Stomach (tissue), 9 donors: ENCODE measurements around the gene PFKM. TPM values are rescaled to one million over a fixed set of nuclear protein-coding genes. Genes with fewer than 3 reads are reported as not detected.

Experiments
- DNase-seq, 2 donors: peaks; one replicate each; pipeline versions ENCODE4 v3.0.0 to v3.0.0-alpha.2; 2013 to 2019
- H3K27ac ChIP-seq, 5 donors: fragments of 200-600 bp in 4 of 5; sonication (generic) in 4 of 5; one replicate each; pipeline ENCODE4 v1.5.1; 2013 to 2019; ENCODE audit warnings: mild to moderate bottlenecking in 1 of 5, moderate library complexity in 1 of 5
- H3K27me3 ChIP-seq, 3 donors: fragments of 200-600 bp; sonication (generic); one replicate each; pipeline ENCODE4 v1.5.1; 2017 to 2019; ENCODE audit warnings: mixed run types in 1 of 3
- H3K36me3 ChIP-seq, 4 donors: fragments of 200-600 bp; sonication (generic); 1 replicate in 3 of 4; 2 replicates in 1 of 4; pipeline ENCODE4 v1.5.1; 2016 to 2019
- H3K4me1 ChIP-seq, 4 donors: fragments of 200-600 bp; sonication (generic); one replicate each; pipeline ENCODE4 v1.5.1; 2016 to 2019
- H3K4me3 ChIP-seq, 4 donors: fragments of 200-600 bp; sonication (generic) in 3 of 4; one replicate each; pipeline ENCODE4 v1.5.1; 2016 to 2019; ENCODE audit warnings: mild to moderate bottlenecking in 1 of 4
- H3K9me3 ChIP-seq, 4 donors: fragments of 200-600 bp; sonication (generic); one replicate each; pipeline ENCODE4 v1.5.1; 2016 to 2019
- CTCF ChIP-seq, 7 experiments: fragments of 450-650 bp in 4 of 7; fragments of 200-600 bp in 3 of 7; sonication (generic) in 3 of 7; IDR thresholded peaks; one replicate each; pipeline ENCODE4 v1.5.1; 2016 to 2019; ENCODE audit warnings: antibody characterized with exemption in 7 of 7, control low read depth in 2 of 7, mild to moderate bottlenecking in 1 of 7
- EP300 ChIP-seq: sonication (generic); formaldehyde crosslinking; IDR thresholded peaks from one replicate; pipeline ENCODE4 v1.6.1; 2017; ENCODE audit warnings: antibody characterized with exemption
- POLR2A ChIP-seq, 4 donors: fragments of 450-650 bp; IDR thresholded peaks; one replicate each; pipeline ENCODE4 v1.6.1; 2016; ENCODE audit warnings: antibody characterized with exemption in 4 of 4, control low read depth in 2 of 4, mild to moderate bottlenecking in 1 of 4, moderate library complexity in 1 of 4
- POLR2AphosphoS5 ChIP-seq, 3 donors: sonication (generic); formaldehyde crosslinking; IDR thresholded peaks; one replicate each; pipeline ENCODE4 v1.6.1; 2016; ENCODE audit warnings: antibody characterized with exemption in 3 of 3
- WGBS, 5 donors: extraction: QIAGEN DNeasy Blood & Tissue Kit in 3 of 5; methylation state at CpG; one replicate each; pipeline versions ENCODE4 v1.1.5 to v1.1.7; 2013 to 2018; 5-methylcytosine and 5-hydroxymethylcytosine counted together
- intact Hi-C: fragments of 100-400 bp; cut with DNase I; formaldehyde crosslinking; loops from one replicate; pipeline ENCODE4 v1.15.1; 2023; ENCODE audit warnings: low total_unique reads
- polyA plus RNA-seq, 3 donors: library from polyadenylated mRNA; stranded (reverse); fragments of 200-250 nt; gene quantifications; one replicate each; pipeline ENCODE4 v1.2.3, GENCODE V29; 2013
- total RNA-seq, 5 donors: library from RNA; depleted of rRNA; stranded (reverse); fragments of >200 nt; gene quantifications; one replicate each; pipeline versions ENCODE4 v1.1.0 to v1.2.3, GENCODE V29; 2014 to 2016
- donor health status: healthy with polysubstance abuse.
- donor health status: Bipolar disorder and iron deficiency.
- donor health status: healthy.

PFKM gene
- total and polyA plus RNA-seq, 8 donors, result 9.3 to 57.1 (median 17.7) TPM

GRCh38 chr12:48115957-48116356, 3.2 kb upstream of the PFKM start:
- DNase-seq, result no peak
- no peak overlapping the region for H3K27ac ChIP-seq
- no peaks in the 10 kb centered on the region for H3K9me3 ChIP-seq
- H3K4me3 ChIP-seq, result no peak overlapping the region
- H3K4me1 ChIP-seq, result peaks cover 4 to 26% (median 16%) of the 10 kb centered on the region in 4 donors
- intact Hi-C loops, result no loop called here
- H3K27me3 ChIP-seq, result no peaks in the 10 kb centered on the region
- H3K36me3 ChIP-seq, result no peaks in the 10 kb centered on the region
- no peak for TF ChIP-seq EP300
- TF ChIP-seq POLR2A (IDR thresholded peaks at IDR 0.05), result no peak
- TF ChIP-seq CTCF (IDR thresholded peaks at IDR 0.05), result no peak
- TF ChIP-seq POLR2AphosphoS5 (IDR thresholded peaks at IDR 0.05), result no peak
- WGBS, 5 donors, result 85 to 100% (median 95%) methylated on average over 1 of the region's 1 CpG

DNA sequence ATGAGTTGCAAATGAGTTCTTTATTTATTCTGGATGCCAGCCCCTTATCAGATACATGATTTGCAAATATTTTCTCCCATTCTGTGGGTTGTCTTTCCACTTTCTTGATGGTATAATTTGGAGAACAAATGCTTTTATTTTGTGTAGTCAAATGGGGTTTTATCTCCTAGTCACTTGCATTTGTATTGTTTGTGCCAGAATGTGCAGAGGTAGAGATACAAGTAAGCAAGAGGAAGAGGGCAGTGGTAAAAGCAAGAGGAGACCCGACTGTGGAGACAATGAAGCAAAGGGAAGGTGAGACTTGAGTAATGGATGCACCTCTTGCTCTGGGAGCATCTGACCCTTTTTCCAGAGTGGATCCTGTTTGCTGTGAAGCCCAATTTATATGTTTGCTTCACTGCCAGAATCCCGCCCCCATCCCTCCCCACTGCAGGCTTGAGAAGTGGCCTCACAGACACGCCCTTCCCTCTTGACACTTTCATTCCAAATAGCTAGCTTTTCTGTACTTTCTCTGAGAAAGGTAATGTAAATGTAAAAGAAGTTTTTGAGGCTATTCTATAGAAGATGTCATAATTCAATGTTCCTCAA, 786 bp upstream of the PFKM start:
- TF ChIP-seq POLR2A (IDR thresholded peaks at IDR 0.05), result no peak
- no peak for TF ChIP-seq CTCF (IDR thresholded peaks at IDR 0.05)
- no peak for TF ChIP-seq EP300
- TF ChIP-seq POLR2AphosphoS5 (IDR thresholded peaks at IDR 0.05), result no peak
- no peaks in the 10 kb centered on the region for H3K9me3 ChIP-seq
- H3K27me3 ChIP-seq, result no peaks in the 10 kb centered on the region
- H3K27ac ChIP-seq, result peak overlapping the region in 1 of 5 donors; percentile 82
- H3K4me1 ChIP-seq, result peaks cover 4 to 31% (median 16%) of the 10 kb centered on the region in 4 donors
- H3K4me3 ChIP-seq, result peak overlapping the region; percentile 65 to 88 (median 70)
- intact Hi-C loops, result no loop called here
- 15 to 30% (median 24%) methylated on average over 3 of the region's 3 CpGs for WGBS, 5 donors
- DNase-seq, result peak in 1 of 2 donors; percentile 31
- H3K36me3 ChIP-seq, result peaks cover under 1 to 9% (median 8%) of the 10 kb centered on the region in 4 donors

DNA sequence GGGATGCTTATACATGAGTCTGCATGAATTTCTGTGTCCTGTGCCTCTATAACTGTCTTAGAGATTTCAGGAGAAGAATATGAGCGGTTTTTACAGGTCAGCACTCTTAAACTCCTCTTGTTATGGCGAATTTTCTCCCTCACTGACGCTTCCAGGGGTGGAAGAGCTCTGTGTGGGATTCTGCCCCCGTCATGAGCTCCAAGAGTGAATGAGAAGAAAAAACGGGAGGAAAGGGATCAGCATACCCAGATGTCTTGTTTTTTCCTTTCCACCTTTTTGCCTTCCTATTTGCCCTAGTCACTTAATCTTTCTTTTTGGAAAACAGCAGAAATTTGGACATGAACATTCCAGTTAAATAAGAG, 651 bp downstream of the PFKM start:
- peak overlapping the region in 4 of 5 donors; percentile 45 to 82 (median 71) for H3K27ac ChIP-seq
- intact Hi-C loops, result no loop called here

DNA sequence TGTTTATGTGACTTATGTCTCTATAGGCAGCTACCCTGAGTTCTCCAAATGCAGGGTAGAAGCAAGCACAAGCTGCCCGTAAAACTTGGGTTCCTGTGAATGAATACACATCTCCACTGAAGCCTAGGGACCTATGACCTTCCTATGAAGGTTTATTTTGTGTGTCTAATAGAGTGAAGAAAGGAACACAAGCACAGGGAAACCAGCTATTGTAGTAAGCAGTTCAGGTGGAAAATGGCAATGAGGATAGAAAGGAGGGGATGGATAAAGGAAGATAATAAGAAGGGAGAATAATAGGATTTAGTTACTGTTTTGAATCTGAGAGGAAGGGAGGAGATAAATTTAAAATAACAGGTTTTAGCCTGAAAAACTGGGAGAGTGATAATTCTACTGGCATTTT, 2.4 kb downstream of the PFKM start:
- peaks cover 4 to 36% (median 28%) of the 10 kb centered on the region in 4 donors for H3K36me3 ChIP-seq
- H3K9me3 ChIP-seq, result no peaks in the 10 kb centered on the region
- TF ChIP-seq POLR2AphosphoS5 (IDR thresholded peaks at IDR 0.05), result no peak
- TF ChIP-seq CTCF (IDR thresholded peaks at IDR 0.05), result no peak
- TF ChIP-seq EP300, result no peak
- no peak for TF ChIP-seq POLR2A (IDR thresholded peaks at IDR 0.05)
- no peak overlapping the region for H3K27ac ChIP-seq
- H3K4me1 ChIP-seq, result peaks cover 4 to 31% (median 16%) of the 10 kb centered on the region in 4 donors
- H3K4me3 ChIP-seq, result no peak overlapping the region
- no peaks in the 10 kb centered on the region for H3K27me3 ChIP-seq
- WGBS, 5 donors, result 87 to 97% (median 93%) methylated on average over 1 of the region's 1 CpG
- no peak for DNase-seq
- intact Hi-C loops, result no loop called here

More for the DNA sequence above, 651 bp downstream of the PFKM start:
- Histone ChIP-seq H3K4me3 (peak overlapping the region; percentile 65 to 88 (median 70)), H3K9me3 (no peaks in the 10 kb centered on the region), H3K36me3 (peaks cover 4 to 22% (median 19%) of the 10 kb centered on the region in 4 donors), H3K27me3 (no peaks in the 10 kb centered on the region), H3K4me1 (peaks cover 4 to 31% (median 16%) of the 10 kb centered on the region in 4 donors)
- TF ChIP-seq POLR2A (IDR thresholded peaks at IDR 0.05) (no peak), POLR2AphosphoS5 (IDR thresholded peaks at IDR 0.05) (no peak), CTCF (IDR thresholded peaks at IDR 0.05) (no peak), EP300 (no peak)
- no peak for DNase-seq
- 11 to 22% (median 15%) methylated on average over 5 of the region's 5 CpGs for WGBS, 5 donors
